Spleen (tissue), 11 donors: ENCODE measurements around the gene CACNA1C. TPM values are rescaled to one million over a fixed set of nuclear protein-coding genes. Genes with fewer than 3 reads are reported as not detected.
A peak's percentile ranks its signal among the peaks of the same experiment; 100 is the strongest.

Experiments
- DNase-seq: peaks from one replicate; pipeline ENCODE4 v3.0.0-alpha.2; 2020
- H3K27ac ChIP-seq, 8 donors: fragments of 200-600 bp; sonication (generic) in 7 of 8; 1 replicate in 4 of 8; 2 replicates in 4 of 8; pipeline versions ENCODE4 v1.5.0 to v1.8.0; 2016 to 2021; ENCODE audit warnings: inconsistent platforms in 4 of 8, mild to moderate bottlenecking in 4 of 8, moderate library complexity in 1 of 8
- H3K27me3 ChIP-seq, 7 donors: fragments of 200-600 bp; sonication (generic) in 6 of 7; replicated peaks in 1 of 7; 1 replicate in 4 of 7; 2 replicates in 3 of 7; pipeline versions ENCODE4 v1.5.0 to v1.8.0; 2016 to 2021; ENCODE audit warnings: inconsistent platforms in 3 of 7, mild to moderate bottlenecking in 1 of 7
- H3K36me3 ChIP-seq, 6 donors: fragments of 200-600 bp; sonication (generic) in 5 of 6; 1 replicate in 4 of 6; 2 replicates in 2 of 6; pipeline versions ENCODE4 v1.5.0 to v1.8.0; 2016 to 2021; ENCODE audit warnings: inconsistent platforms in 2 of 6
- H3K4me1 ChIP-seq, 6 donors: fragments of 200-600 bp; sonication (generic) in 5 of 6; 1 replicate in 3 of 6; 2 replicates in 3 of 6; pipeline versions ENCODE4 v1.5.0 to v1.8.0; 2016 to 2021; ENCODE audit warnings: inconsistent platforms in 3 of 6
- H3K4me3 ChIP-seq, 8 donors: fragments of 200-600 bp; sonication (generic) in 7 of 8; 1 replicate in 4 of 8; 2 replicates in 4 of 8; pipeline versions ENCODE4 v1.5.0 to v1.8.0; 2016 to 2021; ENCODE audit warnings: inconsistent platforms in 4 of 8, mild to moderate bottlenecking in 4 of 8, moderate library complexity in 2 of 8
- H3K9me3 ChIP-seq, 8 donors: fragments of 200-600 bp; sonication (generic) in 7 of 8; 1 replicate in 4 of 8; 2 replicates in 4 of 8; pipeline versions ENCODE4 v1.5.0 to v1.8.0; 2016 to 2021; ENCODE audit warnings: inconsistent platforms in 4 of 8
- CTCF ChIP-seq, 11 experiments: fragments of 200-600 bp in 7 of 11; fragments of 450-650 bp in 4 of 11; sonication (generic) in 4 of 11; IDR thresholded peaks in 8 of 11; conservative IDR thresholded peaks in 3 of 11; 1 replicate in 7 of 11; 2 replicates in 4 of 11; pipeline versions ENCODE4 v1.4.0 to v1.8.0; 2016 to 2021; ENCODE audit warnings: antibody characterized with exemption in 11 of 11, inconsistent platforms in 4 of 11, mild to moderate bottlenecking in 1 of 11
- POLR2A ChIP-seq, 3 donors: fragments of 450-650 bp; IDR thresholded peaks; one replicate each; pipeline ENCODE4 v1.5.1; 2017; ENCODE audit warnings: antibody characterized with exemption in 3 of 3, mild to moderate bottlenecking in 1 of 3
- POLR2AphosphoS5 ChIP-seq, 3 donors: sonication (generic); formaldehyde crosslinking; IDR thresholded peaks; one replicate each; pipeline ENCODE4 v1.5.1; 2017; ENCODE audit warnings: antibody characterized with exemption in 3 of 3
- WGBS, 5 donors: extraction: QIAGEN DNeasy Blood & Tissue Kit in 3 of 5; methylation state at CpG; one replicate each; pipeline versions ENCODE4 v1.1.5 to v1.1.7; 2013 to 2018; 5-methylcytosine and 5-hydroxymethylcytosine counted together
- intact Hi-C: fragments of 100-400 bp; cut with DNase I; formaldehyde crosslinking; loops from one replicate; pipeline ENCODE4 v1.15.0; 2023; ENCODE audit warnings: low total_unique reads
- polyA plus RNA-seq, 3 donors: library from polyadenylated mRNA; stranded (reverse); fragments of 200-250 nt; gene quantifications; one replicate each; pipeline ENCODE4 v1.2.1, GENCODE V29; 2013
- total RNA-seq, 7 donors: library from RNA; depleted of rRNA in 3 of 7; stranded (reverse); fragments of >200 nt in 3 of 7; fragmentation: NEBNext Ultra II Directional in 4 of 7; extraction: Animal tissue kit (Norgen Biotek cat#: 25700) in 4 of 7; gene quantifications; one replicate each; pipeline versions ENCODE4 v1.1.0 to v1.2.1, GENCODE V29; 2016 to 2021
- donor health status: healthy with polysubstance abuse.
- donor health status: DM: no; HTN: no; CAD: no; lungs with moderate emphysema.
- donor health status: DM: no; HTN: no; CAD: no.
- donor health status: Bipolar disorder and iron deficiency.
- donor health status: healthy.
- donor health status: DM: no; HTN: no; CAD: no.
- donor health status: DM: yes; HTN: yes; CAD: no.

Gene CACNA1C
- total and polyA plus RNA-seq, 10 donors: 0.67 to 27.6 (median 18.4) TPM

- no peak for DNase-seq
- H3K27ac ChIP-seq: no peak overlapping the region
- peaks cover 10 to 85% (median 36%) of the 10 kb centered on the region in 6 donors for H3K4me1 ChIP-seq
- no peak overlapping the region for H3K4me3 ChIP-seq
- H3K27me3 ChIP-seq: peaks cover 0 to 5% (median 0%) of the 10 kb centered on the region in 7 donors
- no peaks in the 10 kb centered on the region for H3K9me3 ChIP-seq
- 57 to 95% (median 93%) methylated on average over 4 of the region's 4 CpGs for WGBS, 5 donors
- intact Hi-C loops: no loop called here
- no peak for TF ChIP-seq POLR2A (IDR thresholded peaks at IDR 0.05)
- no peak for TF ChIP-seq CTCF (IDR thresholded peaks at IDR 0.05 in 8 of 11, conservative IDR thresholded peaks at IDR 0.05 in 3 of 11)
- TF ChIP-seq POLR2AphosphoS5 (IDR thresholded peaks at IDR 0.05): no peak
- H3K36me3 ChIP-seq: no peaks in the 10 kb centered on the region
These were observed 237.3 kb downstream of the CACNA1C start for GRCh38 chr12:2290091-2290490.

GRCh38 chr12:2290516-2291065 is 237.8 kb downstream of the CACNA1C start:
- TF ChIP-seq POLR2AphosphoS5 (IDR thresholded peaks at IDR 0.05) (no peak), POLR2A (IDR thresholded peaks at IDR 0.05) (no peak), CTCF (IDR thresholded peaks at IDR 0.05 in 8 of 11, conservative IDR thresholded peaks at IDR 0.05 in 3 of 11) (no peak)
- no peaks in the 10 kb centered on the region for H3K9me3 ChIP-seq
- H3K27me3 ChIP-seq: peaks cover 0 to 3% (median 0%) of the 10 kb centered on the region in 7 donors
- peaks cover 10 to 85% (median 38%) of the 10 kb centered on the region in 6 donors for H3K4me1 ChIP-seq
- 72 to 82% (median 75%) methylated on average over 6 of the region's 6 CpGs for WGBS, 5 donors
- intact Hi-C loops: no loop called here
- no peaks in the 10 kb centered on the region for H3K36me3 ChIP-seq
- no peak overlapping the region for H3K4me3 ChIP-seq
- DNase-seq: no peak
- no peak overlapping the region for H3K27ac ChIP-seq

GRCh38 chr12:2291182-2291832 is 238.5 kb downstream of the CACNA1C start:
- Histone ChIP-seq H3K27ac (no peak overlapping the region), H3K27me3 (peaks cover 0 to 3% (median 0%) of the 10 kb centered on the region in 7 donors), H3K4me3 (no peak overlapping the region), H3K36me3 (no peaks in the 10 kb centered on the region), H3K4me1 (peaks cover 8 to 86% (median 41%) of the 10 kb centered on the region in 6 donors), H3K9me3 (no peaks in the 10 kb centered on the region)
- intact Hi-C loops: no loop called here
- TF ChIP-seq POLR2AphosphoS5 (IDR thresholded peaks at IDR 0.05): no peak
- peak; percentile 18 to 77 (median 68) for TF ChIP-seq CTCF (IDR thresholded peaks at IDR 0.05 in 8 of 11, conservative IDR thresholded peaks at IDR 0.05 in 3 of 11)
- 74 to 81% (median 75%) methylated on average over 15 of the region's 15 CpGs for WGBS, 5 donors
- DNase-seq: no peak

- Histone ChIP-seq H3K36me3 (no peaks in the 10 kb centered on the region), H3K4me1 (peaks cover 8 to 84% (median 40%) of the 10 kb centered on the region in 6 donors), H3K27me3 (peaks cover 0 to 3% (median 0%) of the 10 kb centered on the region in 7 donors), H3K27ac (no peak overlapping the region), H3K4me3 (no peak overlapping the region), H3K9me3 (no peaks in the 10 kb centered on the region)
- TF ChIP-seq CTCF (IDR thresholded peaks at IDR 0.05 in 8 of 11, conservative IDR thresholded peaks at IDR 0.05 in 3 of 11) (no peak), POLR2A (IDR thresholded peaks at IDR 0.05) (no peak), POLR2AphosphoS5 (IDR thresholded peaks at IDR 0.05) (peak in 2 of 3 donors; percentile 28 to 35)
- no peak for DNase-seq
- 56 to 79% (median 72%) methylated on average over 3 of the region's 3 CpGs for WGBS, 5 donors
- intact Hi-C loops: no loop called here
These were observed 239.2 kb downstream of the CACNA1C start for GRCh38 chr12:2291947-2292346.
